ENCODE results near the gene RECQL5. TPM values are rescaled to one million over a fixed set of nuclear protein-coding genes. Genes with fewer than 3 reads are reported as not detected.

Gene RECQL5
- polyA plus RNA-seq, 1 donor: 51.9 TPM

DNA sequence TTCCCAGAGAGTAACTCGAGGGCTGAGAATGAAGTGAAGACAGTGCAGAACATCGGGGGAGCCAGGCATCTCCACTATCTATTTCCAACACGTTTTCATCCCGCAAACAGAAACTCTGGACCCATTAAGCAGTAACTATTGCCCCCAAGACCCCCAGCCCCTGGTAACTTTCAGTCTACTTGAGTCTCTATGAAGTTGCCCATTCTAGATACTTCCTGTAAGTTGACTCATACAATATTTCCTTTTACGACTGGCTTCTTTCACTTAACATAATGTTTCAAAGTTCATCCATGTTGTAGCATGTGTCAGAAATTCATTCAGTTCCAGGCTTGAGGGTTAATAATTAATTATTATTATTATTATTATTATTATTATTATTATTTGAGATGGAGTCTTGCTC lies 59.9 kb downstream of the RECQL5 start:
- 83% methylated on average over 1 of the region's 5 CpGs for WGBS (ENCODE audit: insufficient coverage, low lambda C conversion rate)
- peak overlapping the region; percentile 65 for H3K27ac ChIP-seq (ENCODE audit: low read length)
- no peaks in the 10 kb centered on the region for H3K27me3 ChIP-seq (ENCODE audit: control insufficient read depth, insufficient read depth, low read length)

DNA sequence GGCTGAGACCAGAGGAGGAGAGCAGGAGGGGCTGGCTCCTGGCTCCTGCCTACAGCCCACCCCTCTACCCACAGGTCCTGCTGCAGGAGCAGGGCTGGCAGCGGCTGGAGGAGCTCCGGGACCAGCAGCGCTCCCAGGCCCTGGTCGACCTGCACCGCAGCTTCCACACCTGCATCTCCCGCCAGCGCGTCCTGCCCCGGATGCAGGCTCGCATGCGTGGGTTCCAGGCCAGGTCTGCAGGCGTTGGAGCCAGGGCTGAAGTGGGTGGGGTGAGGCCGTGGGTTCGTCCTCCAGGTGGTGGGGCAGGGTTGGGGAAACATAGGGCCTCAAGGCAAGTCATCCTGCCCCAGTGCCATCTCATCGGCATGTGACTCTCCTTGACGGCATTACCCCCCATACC lies 61.2 kb downstream of the RECQL5 start:
- Histone ChIP-seq H3K27me3 (ENCODE audit: control insufficient read depth, insufficient read depth, low read length) (no peaks in the 10 kb centered on the region), H3K27ac (ENCODE audit: low read length) (no peak overlapping the region), H3K4me1 (ENCODE audit: control insufficient read depth, insufficient read depth, low read length) (peaks cover 44% of the 10 kb centered on the region), H3K9me3 (ENCODE audit: control insufficient read depth, low read depth, low read length) (peaks cover 7% of the 10 kb centered on the region), H3K36me3 (ENCODE audit: control insufficient read depth, insufficient read depth, low read length) (no peaks in the 10 kb centered on the region), H3K4me3 (ENCODE audit: low read length) (no peak overlapping the region)
- no peak for DNase-seq
- no CpG with 5 or more reads among the region's 16 CpGs for WGBS (ENCODE audit: insufficient coverage, low lambda C conversion rate)

More for the DNA sequence above, 59.9 kb downstream of the RECQL5 start:
- no peak overlapping the region for H3K4me3 ChIP-seq (ENCODE audit: low read length)
- peaks cover 7% of the 10 kb centered on the region for H3K9me3 ChIP-seq (ENCODE audit: control insufficient read depth, low read depth, low read length)
- peaks cover 48% of the 10 kb centered on the region for H3K4me1 ChIP-seq (ENCODE audit: control insufficient read depth, insufficient read depth, low read length)
- DNase-seq: peak in 1 of 2 donors; percentile 54
- peaks cover 5% of the 10 kb centered on the region for H3K36me3 ChIP-seq (ENCODE audit: control insufficient read depth, insufficient read depth, low read length)

DNA sequence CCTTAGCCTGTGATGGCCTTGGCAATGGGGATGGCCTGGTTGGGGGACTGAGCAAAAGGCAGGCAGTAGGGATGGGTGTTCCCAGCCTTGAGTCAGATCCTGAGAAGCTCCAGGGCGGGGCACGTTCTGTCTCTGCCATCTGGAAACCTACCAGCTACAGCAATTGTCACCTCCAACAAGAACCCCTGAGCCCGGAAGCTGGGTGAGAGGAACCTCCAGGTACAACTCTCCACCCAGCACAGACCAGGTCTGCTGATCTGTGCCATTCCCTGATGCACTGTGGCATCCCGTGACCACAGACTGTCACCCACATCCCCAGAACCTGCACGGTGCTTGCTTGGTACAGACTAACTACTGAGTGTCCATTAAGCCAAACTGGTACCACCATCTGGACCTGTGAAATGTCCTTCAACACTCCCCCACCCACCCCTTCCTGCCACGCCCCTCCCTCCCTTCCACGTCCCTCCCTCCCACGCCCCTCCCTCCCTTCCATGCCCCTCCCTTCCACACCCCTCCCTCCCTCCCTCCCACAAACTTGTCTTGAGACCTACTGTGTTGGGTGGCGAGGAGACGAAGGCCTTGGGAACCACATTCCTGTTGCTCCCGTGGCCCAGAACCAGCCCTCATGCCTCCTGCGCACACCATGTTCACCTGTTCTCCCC lies 62.8 kb downstream of the RECQL5 start:
- Histone ChIP-seq H3K9me3 (ENCODE audit: control insufficient read depth, low read depth, low read length) (peaks cover 7% of the 10 kb centered on the region), H3K4me1 (ENCODE audit: control insufficient read depth, insufficient read depth, low read length) (peaks cover 29% of the 10 kb centered on the region), H3K4me3 (ENCODE audit: low read length) (no peak overlapping the region), H3K27me3 (ENCODE audit: control insufficient read depth, insufficient read depth, low read length) (no peaks in the 10 kb centered on the region), H3K36me3 (ENCODE audit: control insufficient read depth, insufficient read depth, low read length) (no peaks in the 10 kb centered on the region), H3K27ac (ENCODE audit: low read length) (no peak overlapping the region)
- no peak for DNase-seq
- WGBS (ENCODE audit: insufficient coverage, low lambda C conversion rate): no CpG with 5 or more reads among the region's 12 CpGs

DNA sequence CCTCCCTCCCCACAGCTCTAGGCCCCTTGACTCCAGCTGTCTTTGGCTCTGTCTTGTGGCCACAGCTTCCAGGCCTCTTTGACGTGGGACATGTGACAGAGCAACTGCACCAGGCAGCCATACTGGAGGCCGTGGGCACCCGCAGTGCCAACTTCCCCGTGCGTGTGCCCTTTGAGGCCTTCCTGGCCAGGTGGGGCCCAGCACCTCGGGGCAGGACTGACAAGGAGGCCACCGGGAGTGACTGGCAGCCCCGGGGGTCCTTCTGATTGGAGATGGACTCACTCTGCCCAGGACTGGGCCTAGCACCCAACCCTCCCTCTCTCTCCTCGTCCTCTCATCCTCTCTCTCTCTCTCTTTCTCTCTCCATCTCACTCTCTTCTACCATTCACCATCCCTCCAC lies 63.8 kb downstream of the RECQL5 start:
- 56% methylated on average over 1 of the region's 9 CpGs for WGBS (ENCODE audit: insufficient coverage, low lambda C conversion rate)
- H3K9me3 ChIP-seq (ENCODE audit: control insufficient read depth, low read depth, low read length): peaks cover 7% of the 10 kb centered on the region
- H3K4me3 ChIP-seq (ENCODE audit: low read length): no peak overlapping the region
- no peak for DNase-seq
- no peaks in the 10 kb centered on the region for H3K36me3 ChIP-seq (ENCODE audit: control insufficient read depth, insufficient read depth, low read length)
- H3K27ac ChIP-seq (ENCODE audit: low read length): no peak overlapping the region
- no peaks in the 10 kb centered on the region for H3K27me3 ChIP-seq (ENCODE audit: control insufficient read depth, insufficient read depth, low read length)
- H3K4me1 ChIP-seq (ENCODE audit: control insufficient read depth, insufficient read depth, low read length): peaks cover 20% of the 10 kb centered on the region

DNA sequence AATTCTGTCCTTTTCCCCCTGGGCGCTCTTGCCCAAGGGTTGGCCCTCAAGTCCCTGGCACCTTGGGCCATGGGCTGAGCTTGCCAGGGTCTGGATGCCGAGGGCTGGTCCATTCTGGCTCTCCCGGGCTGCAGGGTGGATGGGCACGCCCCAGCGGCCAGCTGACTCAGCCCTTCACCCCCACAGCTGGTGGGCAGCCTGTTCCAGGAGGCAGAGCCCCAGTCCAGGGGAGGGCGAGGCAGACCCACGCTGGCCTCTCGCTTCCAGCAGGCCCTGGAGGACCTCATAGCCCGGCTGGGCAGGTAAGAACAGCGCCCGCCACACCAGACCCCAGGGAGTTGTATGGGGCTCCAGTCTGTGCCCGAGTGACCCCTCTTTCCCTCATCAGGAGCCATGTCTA lies 64.3 kb downstream of the RECQL5 start:
- H3K27ac ChIP-seq (ENCODE audit: low read length): no peak overlapping the region
- no peaks in the 10 kb centered on the region for H3K27me3 ChIP-seq (ENCODE audit: control insufficient read depth, insufficient read depth, low read length)
- peaks cover 7% of the 10 kb centered on the region for H3K9me3 ChIP-seq (ENCODE audit: control insufficient read depth, low read depth, low read length)
- no peak overlapping the region for H3K4me3 ChIP-seq (ENCODE audit: low read length)
- H3K4me1 ChIP-seq (ENCODE audit: control insufficient read depth, insufficient read depth, low read length): peaks cover 16% of the 10 kb centered on the region
- DNase-seq: no peak
- WGBS (ENCODE audit: insufficient coverage, low lambda C conversion rate): no CpG with 5 or more reads among the region's 12 CpGs
- H3K36me3 ChIP-seq (ENCODE audit: control insufficient read depth, insufficient read depth, low read length): no peaks in the 10 kb centered on the region

DNA sequence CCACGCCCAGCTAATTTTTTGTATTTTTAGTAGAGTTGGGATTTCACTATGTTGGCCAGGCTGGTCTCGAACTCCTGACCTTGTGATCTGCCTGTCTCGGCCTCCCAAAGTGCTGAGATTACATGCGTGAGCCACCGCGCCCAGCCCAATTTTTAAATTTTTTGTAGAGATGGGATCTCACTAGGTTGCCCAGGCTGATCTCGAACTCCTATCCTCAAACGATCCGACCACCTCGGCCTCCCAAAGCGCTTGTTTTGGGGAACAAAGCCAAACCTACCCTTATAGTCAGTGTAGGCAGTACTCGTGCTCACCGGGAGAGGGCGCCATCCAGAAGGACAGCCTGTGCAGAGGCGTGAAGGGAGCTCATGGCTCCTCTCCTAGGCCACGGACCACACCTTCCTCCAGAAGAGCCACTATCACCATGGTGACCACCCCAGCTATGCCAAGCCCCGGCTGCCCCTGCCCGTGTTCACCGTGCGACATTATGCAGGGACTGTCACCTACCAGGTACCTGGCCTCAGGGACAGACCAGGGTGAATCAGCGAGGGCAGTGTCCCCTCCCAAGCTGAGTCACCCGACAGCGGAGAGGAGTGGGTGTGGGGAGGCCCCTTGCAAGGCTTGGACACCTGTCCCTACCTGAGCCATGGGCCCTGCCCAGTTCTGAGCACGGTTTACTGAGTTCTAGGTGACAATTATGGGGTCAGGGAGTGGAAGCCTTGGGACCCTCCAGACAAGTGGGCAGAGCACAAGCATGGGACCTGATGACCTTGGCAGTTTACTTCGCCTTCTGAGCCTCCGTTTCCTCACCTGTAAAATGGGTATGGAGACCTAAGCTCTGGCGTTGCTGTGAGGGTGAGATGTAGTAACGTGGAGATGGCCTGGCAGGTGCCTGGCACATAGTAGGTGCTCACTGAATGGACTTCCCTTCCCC lies 65.6 kb downstream of the RECQL5 start:
- Histone ChIP-seq H3K36me3 (ENCODE audit: control insufficient read depth, insufficient read depth, low read length) (no peaks in the 10 kb centered on the region), H3K27me3 (ENCODE audit: control insufficient read depth, insufficient read depth, low read length) (no peaks in the 10 kb centered on the region), H3K27ac (ENCODE audit: low read length) (no peak overlapping the region), H3K4me3 (ENCODE audit: low read length) (no peak overlapping the region), H3K9me3 (ENCODE audit: control insufficient read depth, low read depth, low read length) (peaks cover 3% of the 10 kb centered on the region), H3K4me1 (ENCODE audit: control insufficient read depth, insufficient read depth, low read length) (peaks cover 9% of the 10 kb centered on the region)
- DNase-seq: peak; percentile 62 to 79
- WGBS (ENCODE audit: insufficient coverage, low lambda C conversion rate): no CpG with 5 or more reads among the region's 28 CpGs

DNA sequence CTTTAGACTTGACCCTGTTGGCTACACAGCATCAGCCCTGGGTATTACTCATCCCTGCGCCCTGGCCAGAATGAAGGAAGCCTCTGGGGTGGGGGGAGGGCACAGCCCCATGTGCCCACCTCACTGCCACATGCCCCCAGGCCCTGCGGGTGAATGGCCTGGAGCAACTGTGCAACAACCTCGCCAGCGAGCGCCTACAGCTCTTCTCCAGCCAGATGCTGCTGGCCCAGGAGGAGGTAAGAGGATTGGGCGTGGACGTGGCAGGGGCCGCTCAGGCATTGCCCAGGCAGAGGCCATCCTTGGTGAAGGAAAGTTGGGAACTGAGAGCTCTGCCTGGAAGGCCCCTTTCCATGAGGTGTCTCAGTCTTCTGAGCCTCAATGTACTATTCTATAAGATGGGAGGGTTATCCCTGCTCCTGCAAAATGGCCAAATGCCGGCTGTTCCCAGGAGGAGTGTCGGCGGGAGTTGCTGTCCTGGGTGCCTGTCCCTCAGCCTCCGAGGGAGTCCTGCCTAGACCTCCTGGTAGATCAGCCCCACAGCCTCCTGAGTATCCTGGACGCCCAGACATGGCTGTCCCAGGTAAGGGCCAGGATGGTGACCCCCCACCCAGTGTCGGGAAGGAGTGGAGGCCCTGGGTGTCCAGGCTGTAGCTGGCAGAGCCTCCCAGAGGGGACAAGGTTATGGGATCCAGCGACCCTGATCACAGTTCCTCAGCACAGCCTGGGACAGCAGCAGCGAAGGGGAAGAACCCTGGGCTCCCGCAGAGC lies 70.5 kb downstream of the RECQL5 start:
- no CpG with 5 or more reads among the region's 17 CpGs for WGBS (ENCODE audit: insufficient coverage, low lambda C conversion rate)

DNA sequence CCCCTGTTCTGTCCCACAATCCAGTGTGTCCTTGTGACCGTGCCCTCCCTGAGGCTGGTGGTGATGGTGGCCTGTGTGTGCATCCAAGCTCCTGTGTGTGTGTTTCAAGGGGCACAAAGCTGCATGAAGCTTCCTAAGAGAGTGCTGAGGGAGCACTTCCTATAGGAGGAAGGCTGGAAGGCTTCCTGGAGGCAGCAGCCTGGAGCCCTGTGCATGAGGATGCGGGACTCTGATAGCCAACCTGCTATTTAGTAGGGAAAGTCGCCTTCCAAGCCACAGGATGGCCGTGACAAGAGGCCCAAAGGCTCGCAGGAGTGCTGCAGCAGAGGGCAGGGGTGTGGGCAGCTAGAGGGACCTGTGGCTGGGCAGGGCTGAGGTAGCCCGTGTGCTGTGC lies 71.0 kb downstream of the RECQL5 start:
- WGBS (ENCODE audit: insufficient coverage, low lambda C conversion rate): no CpG with 5 or more reads among the region's 6 CpGs
- H3K27me3 ChIP-seq (ENCODE audit: control insufficient read depth, insufficient read depth, low read length): no peaks in the 10 kb centered on the region
- peaks cover under 1% of the 10 kb centered on the region for H3K4me1 ChIP-seq (ENCODE audit: control insufficient read depth, insufficient read depth, low read length)
- no peaks in the 10 kb centered on the region for H3K36me3 ChIP-seq (ENCODE audit: control insufficient read depth, insufficient read depth, low read length)
- H3K4me3 ChIP-seq (ENCODE audit: low read length): no peak overlapping the region
- no peak overlapping the region for H3K27ac ChIP-seq (ENCODE audit: low read length)
- no peak for DNase-seq
- H3K9me3 ChIP-seq (ENCODE audit: control insufficient read depth, low read depth, low read length): no peaks in the 10 kb centered on the region

More for the DNA sequence above, 70.5 kb downstream of the RECQL5 start:
- DNase-seq: no peak
- Histone ChIP-seq H3K27ac (ENCODE audit: low read length) (no peak overlapping the region), H3K4me1 (ENCODE audit: control insufficient read depth, insufficient read depth, low read length) (peaks cover 6% of the 10 kb centered on the region), H3K4me3 (ENCODE audit: low read length) (no peak overlapping the region), H3K27me3 (ENCODE audit: control insufficient read depth, insufficient read depth, low read length) (no peaks in the 10 kb centered on the region), H3K9me3 (ENCODE audit: control insufficient read depth, low read depth, low read length) (no peaks in the 10 kb centered on the region), H3K36me3 (ENCODE audit: control insufficient read depth, insufficient read depth, low read length) (no peaks in the 10 kb centered on the region)

DNA sequence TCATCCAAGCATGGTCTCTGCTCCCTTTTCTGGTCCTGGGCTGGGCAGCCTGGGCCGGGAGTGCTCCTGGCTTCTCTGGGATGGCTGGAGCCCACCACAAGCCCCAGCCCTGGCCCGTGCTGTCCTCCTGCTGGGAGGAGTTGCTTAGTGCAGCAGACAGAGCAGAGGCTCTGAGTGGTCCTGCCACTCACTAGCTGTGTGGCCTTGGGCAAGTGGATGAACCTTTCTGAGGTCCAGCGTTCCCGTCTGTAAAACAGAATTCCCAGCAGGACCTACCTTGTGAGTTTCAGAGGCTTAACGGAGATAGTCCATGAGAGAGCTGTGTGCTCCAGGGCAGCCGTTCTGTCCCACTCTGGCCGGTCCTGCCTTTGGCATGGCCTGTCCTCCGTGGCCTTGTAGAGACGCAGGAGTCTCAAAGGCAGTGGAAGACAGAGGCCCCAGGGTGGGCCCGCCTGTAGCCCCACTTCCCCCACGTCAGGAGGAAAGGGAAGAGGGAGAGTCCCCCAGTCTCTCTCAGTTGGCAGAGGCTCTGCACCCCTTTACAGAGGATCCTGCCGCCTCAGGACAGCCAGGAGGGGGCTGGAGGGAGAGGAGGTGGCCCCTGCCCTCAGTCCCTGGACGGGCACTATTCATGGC lies 71.6 kb downstream of the RECQL5 start:
- no peaks in the 10 kb centered on the region for H3K9me3 ChIP-seq (ENCODE audit: control insufficient read depth, low read depth, low read length)
- no CpG with 5 or more reads among the region's 13 CpGs for WGBS (ENCODE audit: insufficient coverage, low lambda C conversion rate)
- DNase-seq: no peak
- no peak overlapping the region for H3K4me3 ChIP-seq (ENCODE audit: low read length)
- H3K36me3 ChIP-seq (ENCODE audit: control insufficient read depth, insufficient read depth, low read length): no peaks in the 10 kb centered on the region
- no peaks in the 10 kb centered on the region for H3K4me1 ChIP-seq (ENCODE audit: control insufficient read depth, insufficient read depth, low read length)
- H3K27ac ChIP-seq (ENCODE audit: low read length): no peak overlapping the region
- H3K27me3 ChIP-seq (ENCODE audit: control insufficient read depth, insufficient read depth, low read length): no peaks in the 10 kb centered on the region
